Central memory CD4-positive, alpha-beta T cell (primary cell): ENCODE data around the gene CHD5.

Experiments
- DNase-seq: peaks from one replicate; pipeline ENCODE4 v3.0.0; 2022

Gene CHD5

DNA sequence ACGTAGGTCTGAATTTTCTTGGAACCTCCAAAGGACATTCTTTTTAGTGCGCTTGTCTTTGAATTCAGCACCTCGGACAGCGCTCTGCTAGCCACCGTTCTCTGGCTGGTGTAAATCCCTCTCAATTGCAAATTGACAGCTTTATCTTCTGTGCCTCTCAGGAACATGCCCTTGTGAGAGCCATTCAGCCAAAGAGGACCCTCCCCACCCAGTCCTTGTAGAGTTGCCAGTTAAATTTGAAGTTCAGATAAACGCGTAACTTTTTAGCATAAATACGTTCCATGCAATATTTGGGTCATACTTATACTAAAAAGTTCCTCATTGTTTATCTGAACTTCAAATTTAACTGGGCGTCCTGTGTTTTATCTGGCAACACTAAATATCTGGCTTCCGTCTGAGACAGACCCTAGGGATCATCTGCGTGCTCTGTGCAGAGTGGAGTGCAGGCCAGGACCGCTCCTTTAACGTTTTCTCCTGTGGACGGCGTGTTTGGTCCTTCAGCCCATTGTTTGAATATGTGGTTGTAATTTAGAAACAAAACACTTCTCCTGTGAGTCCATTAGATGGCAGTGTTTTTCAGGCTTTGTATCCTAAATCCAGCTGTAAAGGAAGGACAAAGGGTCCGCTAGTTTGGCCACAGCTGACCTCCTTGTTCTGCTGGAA, 127.4 kb downstream of the CHD5 start:
- peak; percentile 23 for DNase-seq
